Left renal cortex interstitium (tissue), 4 donors: ENCODE data around the gene HAVCR2. TPM values are rescaled to one million over a fixed set of nuclear protein-coding genes. Genes with fewer than 3 reads are reported as not detected.
A peak's percentile ranks its signal among the peaks of the same experiment; 100 is the strongest.

Source experiments
- DNase-seq, 4 donors: peaks; one replicate each; pipeline ENCODE4 v3.0.0-alpha.2; 2013; ENCODE audit warnings: low read depth in 4 of 4, low spot score in 2 of 4, missing footprints in 1 of 4
- polyA plus RNA-seq, 4 donors: library from polyadenylated mRNA; unstranded; fragments of 120-200 nt; gene quantifications; one replicate each; pipeline ENCODE4 v1.2.1, GENCODE V29; 2013; ENCODE audit not compliant: insufficient read length in 4 of 4

The HAVCR2 gene
- polyA plus RNA-seq, result 10 to 100 TPM in 1 of 4 donors, 1 to 10 TPM in 3; 5.5 to 12.9 (median 8.6) TPM

DNA sequence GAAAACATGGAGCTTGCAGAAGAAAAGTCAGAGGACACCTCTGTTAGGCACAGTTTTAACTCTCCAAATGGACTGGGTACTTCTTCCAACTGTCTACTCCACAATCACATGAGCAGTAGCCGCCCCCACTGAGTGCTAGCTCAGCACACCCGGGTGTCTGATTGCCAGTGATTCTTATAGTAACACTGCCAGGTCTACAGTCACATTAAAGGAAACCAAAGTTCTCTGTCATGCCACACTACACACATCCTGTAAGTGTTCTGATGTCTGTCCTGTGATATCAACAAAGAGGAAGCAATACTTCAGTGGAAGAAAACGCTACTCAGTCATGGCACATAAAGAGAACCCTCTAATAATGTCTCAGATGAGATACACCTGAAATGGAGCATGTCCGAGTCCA, at the start of gene HAVCR2:
Gene HAVCR2 (minus strand): TSS at position 69 of the 400 bp plus-strand sequence. CDS start 61 bp downstream, at position 8.
- no peak for DNase-seq

DNA sequence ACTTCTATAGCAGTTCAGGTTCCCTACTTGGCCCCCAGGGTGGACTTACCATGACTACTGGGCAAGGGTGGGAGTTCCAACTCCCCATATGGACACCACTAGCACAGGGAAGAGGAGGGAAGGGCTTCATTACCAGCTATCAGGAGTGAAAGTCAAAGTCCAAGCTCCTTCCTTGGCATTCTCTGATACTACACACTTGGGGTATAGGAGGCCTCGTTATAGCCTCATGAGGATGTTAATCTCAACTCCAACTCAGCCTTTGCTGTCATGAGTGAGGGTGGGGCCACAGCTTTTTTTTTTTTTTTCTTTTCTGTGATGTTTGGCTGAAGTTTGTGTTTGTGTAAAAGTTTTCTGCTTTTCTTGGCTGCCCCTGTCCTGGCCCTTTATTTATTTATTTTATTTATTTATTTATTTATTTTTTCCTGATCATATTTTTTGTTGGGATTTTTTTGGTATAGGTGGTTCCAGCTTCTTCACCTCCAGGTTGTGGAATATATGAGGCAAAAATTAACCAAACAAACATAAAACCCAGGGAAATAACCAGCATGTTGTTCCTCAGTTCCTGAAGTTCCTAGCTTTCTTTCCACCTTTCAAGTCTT, 48.5 kb upstream of the HAVCR2 start:
- DNase-seq, result no peak

DNA sequence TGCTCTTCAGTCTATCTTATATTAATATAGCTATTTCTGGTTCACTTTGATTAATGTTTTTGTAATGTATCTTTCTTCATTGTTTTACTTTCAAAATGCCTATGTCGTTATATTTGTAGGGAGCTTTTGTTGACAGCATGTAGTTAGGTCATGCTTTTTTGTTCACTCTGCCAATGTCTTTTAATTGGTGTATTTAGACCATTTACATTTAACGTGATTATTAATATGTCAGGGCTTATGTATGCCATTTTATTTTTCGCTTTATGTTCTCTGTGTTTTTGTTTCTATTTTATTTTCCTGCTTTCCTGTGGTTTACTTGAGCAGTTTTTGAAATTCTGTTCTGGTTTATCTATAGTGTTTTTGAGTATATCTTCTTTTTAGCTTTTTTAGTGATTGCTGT, 46.5 kb upstream of the HAVCR2 start:
- DNase-seq, result no peak

DNA sequence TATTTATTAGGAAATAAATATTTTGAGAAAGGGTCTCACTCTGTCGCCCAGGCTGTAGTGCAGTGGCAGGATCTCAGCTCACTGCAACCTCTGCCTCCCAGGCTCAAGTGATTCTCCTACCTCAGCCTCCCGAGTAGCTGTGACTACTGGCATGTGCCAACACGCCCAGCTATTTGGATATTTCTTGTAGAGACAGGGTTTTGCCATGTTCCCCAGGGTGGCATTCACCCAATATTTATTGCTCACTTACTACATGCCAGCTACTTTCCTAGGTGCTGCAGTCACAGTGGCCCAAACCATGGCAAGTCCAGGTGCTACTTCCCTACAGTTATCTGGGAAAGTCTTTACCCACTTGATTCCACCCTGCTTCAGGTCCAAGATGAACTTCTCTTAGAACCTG, 42.2 kb upstream of the HAVCR2 start:
- DNase-seq, result no peak

DNA sequence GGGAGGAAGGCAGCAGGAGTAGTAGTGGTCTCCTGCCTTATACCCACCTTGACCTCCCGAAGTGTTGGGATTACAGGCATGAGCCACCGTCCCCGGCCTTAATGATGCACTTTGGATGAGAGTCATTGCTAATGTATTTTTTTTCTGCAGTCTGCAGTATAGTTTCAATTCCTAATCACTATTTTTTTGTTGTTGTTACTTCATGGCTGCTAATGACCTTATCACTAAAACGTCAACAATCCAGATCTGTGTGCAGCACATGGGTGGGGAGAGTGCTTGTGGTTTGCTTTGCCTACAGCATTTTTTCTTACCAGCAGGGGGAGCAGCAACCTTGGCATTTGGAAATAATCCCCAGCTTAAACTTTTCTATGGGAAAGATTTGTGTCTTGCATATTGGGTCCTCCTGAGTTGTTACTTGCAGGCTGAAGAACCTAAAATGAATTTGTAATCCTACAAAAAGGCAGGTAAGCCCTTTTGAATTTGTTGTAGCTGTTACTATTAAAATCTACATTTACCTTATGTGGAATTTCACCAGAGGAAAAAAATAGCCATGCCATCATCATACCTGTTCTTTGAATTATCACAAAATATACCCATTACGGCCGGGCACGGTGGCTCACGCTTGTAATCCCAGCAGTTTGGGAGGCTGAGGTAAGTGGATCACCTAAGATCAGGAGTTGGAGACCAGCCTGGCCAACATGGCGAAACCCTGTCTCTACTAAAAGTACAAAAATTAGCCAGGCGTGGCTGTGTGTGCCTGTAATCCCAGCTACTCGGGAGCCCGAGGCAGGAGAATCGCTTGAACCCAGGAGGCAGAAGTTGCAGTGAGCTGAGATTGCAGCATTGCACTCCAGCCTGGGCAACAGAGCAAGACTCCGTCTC, 40.1 kb upstream of the HAVCR2 start:
- DNase-seq, result peak; percentile 44 to 73 (median 46)

DNA sequence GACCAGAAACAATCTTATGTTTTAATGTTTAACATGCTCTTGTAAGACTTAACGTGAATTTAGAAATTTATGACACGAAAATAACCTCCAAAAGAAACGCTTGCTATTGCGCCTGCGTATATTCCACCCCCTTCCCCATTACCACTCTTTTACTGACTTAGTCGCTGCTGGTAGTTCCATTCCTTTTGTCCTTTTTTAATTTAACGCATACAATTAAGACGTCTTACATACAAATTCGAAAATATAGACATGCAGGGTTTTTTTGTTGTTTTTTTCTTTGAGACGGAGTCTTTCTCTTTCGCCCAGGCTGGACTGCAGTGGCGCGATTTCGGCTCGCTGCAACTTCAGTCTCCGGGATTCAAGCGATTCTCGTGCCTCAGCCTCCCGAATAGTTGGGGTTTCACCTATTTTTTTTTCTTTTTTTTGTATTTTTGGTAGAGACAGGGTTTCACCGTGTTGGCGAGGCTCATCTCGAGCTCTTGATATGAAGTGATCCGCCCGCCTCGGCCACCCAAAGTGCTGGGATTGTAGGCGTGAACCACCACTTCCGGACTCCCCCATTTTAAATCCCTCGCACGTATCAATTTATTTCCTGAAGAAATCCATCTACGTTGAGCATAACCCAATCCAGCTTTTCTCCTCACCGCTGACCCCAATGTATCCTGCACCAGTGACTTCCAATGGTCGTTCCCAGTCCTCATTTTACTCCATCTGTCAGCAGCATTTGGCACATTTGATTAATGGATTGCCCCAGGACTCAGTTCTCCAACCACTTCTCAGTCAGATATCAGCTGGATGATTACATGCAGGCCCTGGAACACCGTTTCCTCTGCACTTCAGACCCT, 34.5 kb upstream of the HAVCR2 start:
- peak in 2 of 4 donors; percentile 47 to 79 for DNase-seq

DNA sequence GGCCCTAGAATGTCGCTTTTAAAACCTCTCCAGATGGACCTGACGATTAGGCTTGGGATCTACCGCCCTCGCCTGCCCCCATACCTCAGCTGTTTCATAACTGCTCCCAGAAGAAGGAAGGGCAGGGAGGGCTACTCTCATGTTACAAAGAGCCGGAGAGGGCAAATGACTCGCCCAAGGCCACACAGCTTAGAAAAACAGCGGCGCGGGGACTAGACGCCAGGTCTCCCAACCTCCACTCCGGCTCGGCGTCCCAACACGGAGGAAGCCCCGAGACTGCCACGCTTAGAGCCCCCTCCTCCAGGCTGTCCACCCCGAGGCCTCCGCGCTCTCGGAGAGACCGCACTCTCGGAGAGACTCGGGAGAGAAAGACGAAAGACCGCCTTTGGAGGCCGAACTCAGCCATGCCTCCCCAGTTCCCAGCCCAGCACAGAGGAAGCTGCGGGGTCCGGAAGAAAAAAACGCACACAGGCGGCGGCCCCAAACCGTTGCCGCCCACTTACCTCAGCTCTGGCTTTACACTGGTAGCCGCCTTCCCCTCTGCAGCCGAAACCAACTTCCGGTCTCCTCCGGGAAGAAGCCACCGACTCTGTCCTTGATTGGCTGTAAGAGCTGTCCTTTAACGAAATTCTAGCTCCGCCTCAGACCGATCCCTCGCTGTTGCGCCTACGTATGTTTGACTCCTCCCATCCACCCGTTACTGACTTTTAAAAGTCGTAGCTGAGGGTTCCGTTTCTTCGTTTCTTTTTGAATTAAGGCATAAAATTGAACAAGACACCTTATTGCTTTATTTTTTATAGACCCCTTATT, 33.7 kb upstream of the HAVCR2 start, which contains the start of gene MED7:
Gene MED7 (minus strand): TSS at position 549 of the 810 bp plus-strand sequence. CDS start 3,434 bp downstream, outside the sequence.
- DNase-seq, result peak; percentile 97 to 100 (median 98)

DNA sequence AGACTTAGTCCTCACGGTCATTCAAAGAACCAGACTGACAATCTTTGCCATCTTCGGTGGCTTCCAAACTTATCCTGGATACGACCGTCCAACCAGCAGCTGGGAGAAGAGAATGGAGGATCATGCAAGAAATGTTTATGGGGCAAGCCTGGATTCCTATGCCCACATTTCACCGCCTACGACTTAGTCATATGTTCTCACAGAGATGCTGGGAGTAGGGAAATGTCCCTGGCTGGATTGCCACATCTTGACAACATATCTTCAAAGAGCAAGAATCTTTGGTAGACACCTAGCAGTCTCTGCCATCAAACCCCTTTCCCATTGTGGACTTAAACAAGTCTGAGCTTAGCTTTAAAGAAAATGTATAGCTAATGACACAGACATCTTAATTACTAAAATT, 28.8 kb upstream of the HAVCR2 start:
- no peak for DNase-seq

DNA sequence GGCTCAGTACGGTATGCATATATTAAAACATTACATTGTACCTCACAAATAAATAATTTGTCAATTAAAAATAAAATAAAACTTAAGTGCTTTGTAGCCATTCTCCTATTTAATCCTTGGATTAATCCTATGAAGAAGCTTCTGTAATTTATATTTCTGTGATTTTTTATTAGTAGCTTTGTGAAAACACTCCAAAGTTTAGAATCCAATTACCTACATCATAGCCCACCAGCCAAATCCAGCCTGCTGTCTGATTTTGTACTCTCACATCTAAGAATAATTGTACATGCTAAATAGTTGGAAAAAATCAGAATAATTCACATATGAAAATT, 23.4 kb upstream of the HAVCR2 start:
- DNase-seq, result no peak

DNA sequence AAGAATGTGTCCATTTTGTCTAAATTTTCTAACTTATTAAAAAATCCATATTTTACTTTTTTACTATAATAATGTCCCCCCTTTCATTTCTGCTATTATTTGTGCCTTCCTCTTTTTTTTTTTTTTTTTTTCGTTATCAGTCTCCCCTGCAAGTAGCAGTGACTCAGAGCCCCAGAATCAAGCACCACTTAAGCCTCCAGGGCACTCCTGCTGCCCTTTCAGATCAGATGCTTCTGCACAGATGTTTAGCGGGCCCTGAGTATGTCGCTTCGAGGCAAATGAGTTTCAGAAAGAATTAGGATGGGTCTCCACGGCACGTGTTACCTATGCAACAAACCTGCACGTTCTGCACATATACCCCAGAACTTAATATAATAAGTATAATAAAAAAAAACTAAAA, 22.1 kb upstream of the HAVCR2 start:
- DNase-seq, result no peak

DNA sequence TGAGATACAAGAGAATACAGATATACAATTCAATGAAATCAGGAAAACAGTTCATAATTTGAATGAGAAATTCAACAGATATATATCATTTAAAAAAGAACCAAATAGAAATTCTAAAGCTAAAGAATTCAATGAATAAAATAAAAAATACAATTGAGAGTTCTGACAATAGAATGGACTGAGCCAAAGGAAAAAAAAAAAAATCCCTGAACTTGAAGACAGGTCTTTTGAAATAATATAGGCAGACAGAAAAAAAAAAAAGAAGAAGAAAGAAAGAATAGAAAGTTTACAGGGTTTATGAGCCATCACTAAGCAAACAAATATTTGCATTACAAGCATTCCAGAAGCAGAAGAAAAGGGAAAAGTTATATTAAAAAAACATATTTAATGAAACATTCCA, 12.9 kb upstream of the HAVCR2 start:
- no peak for DNase-seq

DNA sequence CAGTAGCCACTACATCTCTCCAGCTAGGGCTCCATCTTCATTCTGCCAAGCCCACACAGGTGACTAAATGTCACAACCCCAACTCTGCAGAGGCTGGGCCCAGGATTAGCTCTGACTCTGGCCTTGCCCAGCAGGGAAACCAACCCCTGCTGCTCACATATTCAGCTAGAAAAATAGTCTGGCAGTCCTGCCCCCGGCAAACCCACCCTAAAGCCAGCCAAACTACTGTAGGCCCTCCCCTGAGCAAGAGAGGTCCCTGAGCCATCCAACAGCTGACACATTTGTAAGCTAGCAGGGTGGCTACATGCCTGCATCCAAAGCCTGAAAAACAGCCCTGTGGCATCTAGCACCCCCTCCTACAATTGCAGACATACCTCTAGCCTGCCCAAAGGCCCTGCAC, 11.3 kb upstream of the HAVCR2 start:
- DNase-seq, result no peak

DNA sequence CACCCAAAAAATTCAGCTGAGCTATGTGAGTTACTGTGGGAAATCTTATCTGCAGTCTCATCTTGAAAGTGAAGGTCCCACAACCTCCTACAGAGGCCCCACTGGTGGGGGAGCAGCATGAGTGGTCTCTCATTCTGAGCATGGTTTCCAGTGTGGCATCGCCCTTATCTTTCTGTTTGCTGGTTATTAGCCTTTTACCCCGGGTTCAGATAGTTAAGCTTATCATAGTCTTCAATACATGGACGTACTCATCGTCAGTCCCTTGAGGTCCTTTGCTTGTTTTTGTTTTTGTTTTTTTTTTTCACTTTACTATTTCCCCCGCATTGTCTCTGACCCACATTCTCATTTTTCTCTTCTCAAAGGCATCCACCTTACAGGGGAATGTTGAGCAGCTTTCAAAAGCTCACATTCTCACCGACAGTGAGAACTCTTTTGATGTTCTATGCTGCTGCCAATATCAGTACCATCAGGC, 7.7 kb upstream of the HAVCR2 start:
- no peak for DNase-seq

DNA sequence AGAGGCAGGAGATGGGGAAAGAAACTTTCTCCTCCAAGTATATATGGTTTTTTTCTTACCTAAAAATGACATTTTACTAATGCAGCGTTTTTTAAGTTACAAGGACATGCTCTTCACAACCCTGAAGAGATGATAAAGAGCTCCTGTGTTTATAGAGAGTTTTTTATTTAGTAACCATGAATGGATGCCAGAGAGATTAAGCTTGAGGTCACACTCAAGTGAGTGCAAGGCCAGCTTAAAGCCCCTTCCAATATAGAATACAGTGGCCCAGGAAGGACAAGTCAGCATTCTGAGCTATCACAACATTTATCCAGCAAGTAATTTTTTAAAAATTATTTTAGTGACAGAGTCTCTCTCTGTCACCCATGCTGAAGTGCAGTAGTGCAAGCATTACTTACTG, 6.7 kb upstream of the HAVCR2 start:
- DNase-seq, result no peak

DNA sequence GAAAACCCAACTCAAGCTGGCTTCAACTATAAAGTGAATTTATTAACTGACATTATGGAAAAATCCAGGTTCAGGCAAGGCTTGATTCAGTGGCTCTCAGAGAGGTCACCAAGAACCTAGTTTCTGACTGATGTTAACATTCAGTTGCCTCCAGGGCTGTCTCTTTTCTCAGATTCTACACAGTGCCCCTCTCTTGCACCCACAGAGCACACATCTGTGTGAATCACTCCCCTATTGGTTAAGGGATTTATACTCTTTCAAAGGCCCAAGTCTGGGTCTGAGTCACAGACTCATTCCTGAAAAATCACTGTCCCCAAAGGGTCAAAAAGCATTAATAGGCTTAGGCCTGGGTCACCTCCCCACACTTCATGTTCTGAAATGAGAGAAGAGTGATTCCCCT, 6.2 kb upstream of the HAVCR2 start:
- DNase-seq, result no peak

DNA sequence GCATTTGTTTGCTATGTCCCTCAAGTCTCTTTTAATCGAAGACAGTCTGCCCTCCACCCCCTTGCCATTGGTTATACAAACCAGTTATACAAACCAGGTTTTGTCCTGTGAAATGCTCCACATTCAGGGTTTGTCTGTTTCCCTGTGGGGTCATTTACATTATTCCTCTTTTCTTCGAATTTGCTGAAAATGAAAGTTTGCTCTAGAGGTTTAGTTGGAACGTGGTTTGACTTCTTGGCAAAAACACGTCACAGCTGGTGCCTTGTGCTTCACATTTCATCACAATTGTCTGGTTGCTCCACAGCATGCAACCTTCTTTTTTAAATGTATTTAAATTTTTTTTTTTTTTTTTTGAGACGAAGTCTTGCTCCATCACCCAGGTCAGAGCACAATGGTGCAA, 4.2 kb upstream of the HAVCR2 start:
- no peak for DNase-seq

DNA sequence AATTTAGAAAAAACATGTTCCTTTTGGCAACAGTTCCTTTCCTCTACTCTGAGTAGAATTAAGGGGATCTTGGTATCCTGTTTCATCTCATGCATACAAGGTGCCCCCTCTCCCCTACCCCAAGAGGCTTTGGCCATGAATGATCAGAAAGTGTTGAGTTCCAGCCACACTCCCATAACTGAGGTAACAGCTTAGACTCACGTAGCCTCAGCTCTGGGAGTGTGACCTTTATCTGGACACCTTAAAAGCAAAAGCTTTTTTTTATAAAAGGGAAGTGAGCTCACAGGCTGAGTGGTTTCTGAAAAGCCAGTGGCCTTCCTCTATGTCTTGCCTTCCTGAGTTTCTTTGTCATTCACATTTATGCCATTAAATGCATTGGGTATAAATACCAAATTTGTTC, 900 bp upstream of the HAVCR2 start:
- DNase-seq, result no peak

DNA sequence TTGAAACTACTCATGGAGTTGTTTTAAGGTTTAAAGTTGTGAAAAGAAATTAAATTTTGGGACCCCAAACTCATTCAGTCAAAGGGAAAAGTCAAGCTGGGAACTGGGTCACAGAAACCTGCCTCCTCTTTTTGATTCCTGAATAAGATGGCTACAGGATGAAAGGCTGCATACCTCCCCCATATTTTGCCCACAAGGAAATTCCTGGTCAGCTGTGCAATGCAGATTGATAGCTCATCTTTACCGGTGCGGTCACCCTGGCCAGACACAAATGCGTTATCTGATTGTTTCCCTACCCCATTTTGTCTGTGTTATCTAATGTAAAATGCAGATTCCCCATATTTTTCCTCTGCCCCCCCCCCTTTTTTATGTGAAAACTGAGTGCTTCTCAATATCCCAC, 1.3 kb downstream of the HAVCR2 start:
- DNase-seq, result no peak

DNA sequence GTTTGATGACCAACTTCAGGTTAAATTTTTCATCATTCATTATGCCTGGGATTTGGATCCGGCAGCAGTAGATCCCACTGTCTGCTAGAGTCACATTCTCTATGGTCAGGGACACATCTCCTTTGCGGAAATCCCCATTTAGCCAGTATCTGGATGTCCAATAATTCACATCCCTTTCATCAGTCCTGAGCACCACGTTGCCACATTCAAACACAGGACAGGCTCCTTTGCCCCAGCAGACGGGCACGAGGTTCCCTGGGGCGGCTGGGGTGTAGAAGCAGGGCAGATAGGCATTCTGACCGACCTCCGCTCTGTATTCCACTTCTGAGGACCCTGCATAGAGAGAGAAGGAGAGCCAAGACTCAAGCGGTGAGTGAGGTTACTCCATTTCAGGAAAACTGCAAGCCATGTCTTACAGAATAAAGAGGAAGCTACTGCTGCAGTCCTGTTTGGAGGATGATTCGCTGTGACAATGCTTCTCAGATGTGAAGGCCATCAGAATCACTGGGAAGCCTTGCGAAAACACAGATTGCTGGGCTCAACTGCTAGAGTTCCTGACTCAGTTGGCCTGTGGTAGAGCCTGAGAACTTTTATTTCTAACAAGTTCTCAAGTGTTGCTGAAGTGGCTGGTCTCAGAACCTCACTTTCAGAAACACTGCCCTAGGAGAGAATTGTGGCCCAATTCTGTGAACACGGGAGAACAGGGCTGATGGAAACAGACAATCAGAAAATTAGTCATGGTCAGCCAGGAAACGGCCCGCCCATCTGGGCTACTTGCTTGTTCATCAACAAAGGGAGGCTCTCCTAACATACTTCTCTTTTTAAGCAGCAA, 2.0 kb downstream of the HAVCR2 start:
- DNase-seq, result no peak
